HG03139 (cell line): Measurements from ENCODE around the gene UBASH3B.

ENCODE experiments used
- ATAC-seq: cut with Tn5 transposase; IDR thresholded peaks from one replicate; pipeline ENCODE4 v1.9.1; 2021; ENCODE audit not compliant: unreplicated experiment

The UBASH3B gene

DNA sequence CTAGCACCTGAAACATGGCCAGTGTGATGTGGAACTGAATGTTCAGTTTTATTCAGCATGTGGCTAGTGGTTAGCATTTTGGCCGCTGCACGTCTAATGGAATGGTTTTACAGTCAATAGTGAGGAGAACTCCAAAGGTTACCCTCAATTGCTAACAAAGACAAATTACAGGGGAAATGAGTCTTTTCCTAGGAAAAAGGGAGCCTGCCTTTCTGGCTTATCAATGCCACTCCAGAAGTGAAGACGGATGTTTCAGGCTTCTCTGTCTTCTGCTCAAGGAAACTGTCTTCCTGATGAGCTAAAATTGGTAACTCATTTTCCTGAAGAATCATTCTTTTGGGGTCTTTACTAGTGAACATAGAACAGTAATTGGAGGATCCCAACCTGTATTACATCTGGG, 98.5 kb downstream of the UBASH3B start:
- ATAC-seq = no peak

DNA sequence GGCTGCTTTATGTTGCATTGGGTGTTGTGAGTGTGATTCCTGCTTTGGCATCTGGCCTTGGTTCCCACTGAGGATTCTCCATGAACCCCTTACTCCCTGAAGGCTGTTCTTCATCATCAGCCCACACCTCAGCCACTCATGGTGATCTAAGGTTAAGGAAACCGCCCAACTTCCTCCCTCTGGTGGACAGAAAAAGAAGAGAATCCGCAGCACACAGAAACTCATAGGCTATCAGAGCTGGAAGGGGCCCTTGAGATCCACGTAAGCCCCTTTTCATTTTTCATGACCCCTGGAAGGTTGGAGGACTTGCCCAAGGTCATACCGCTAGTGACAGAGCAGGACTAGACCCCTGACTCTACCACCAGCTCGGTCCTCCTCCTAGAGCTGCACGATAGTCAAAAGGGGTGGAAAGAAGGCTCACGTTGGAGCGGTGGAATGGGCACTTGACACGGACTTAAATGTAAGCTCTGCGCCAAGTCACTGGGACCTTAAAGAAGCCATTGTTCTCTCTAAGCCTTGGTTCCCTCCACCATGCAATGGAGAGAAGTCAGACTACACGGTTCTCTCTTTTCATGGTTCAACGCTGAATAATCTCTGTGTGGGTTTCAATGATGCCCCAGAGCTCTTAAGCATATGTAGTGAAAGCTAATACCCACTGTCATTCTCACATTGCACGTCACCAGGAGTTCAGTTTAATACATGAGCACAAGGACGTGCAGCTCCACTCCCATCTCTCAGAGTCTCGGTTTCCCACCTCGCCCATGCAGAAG, 99.2 kb downstream of the UBASH3B start:
- ATAC-seq = no peak

DNA sequence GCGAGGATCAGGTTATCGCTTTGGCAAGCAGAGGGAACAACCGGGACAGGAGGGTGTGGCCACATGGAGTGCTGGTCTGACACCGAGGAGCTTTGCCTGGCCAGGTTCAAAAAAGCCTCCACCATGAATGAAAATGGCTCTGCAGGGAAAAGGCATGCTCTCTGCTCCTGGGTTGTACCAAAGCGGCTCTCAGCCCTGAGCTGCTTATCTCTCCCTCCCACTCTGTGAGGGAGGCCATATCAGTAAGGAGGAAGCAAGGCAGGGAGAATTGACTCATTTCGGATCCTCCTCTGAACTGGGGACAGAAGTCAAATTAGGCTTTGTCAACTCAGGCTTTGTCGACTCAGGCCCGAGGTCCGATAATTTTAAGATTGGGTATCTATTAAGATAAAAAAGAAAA, 99.9 kb downstream of the UBASH3B start:
- ATAC-seq = no peak

DNA sequence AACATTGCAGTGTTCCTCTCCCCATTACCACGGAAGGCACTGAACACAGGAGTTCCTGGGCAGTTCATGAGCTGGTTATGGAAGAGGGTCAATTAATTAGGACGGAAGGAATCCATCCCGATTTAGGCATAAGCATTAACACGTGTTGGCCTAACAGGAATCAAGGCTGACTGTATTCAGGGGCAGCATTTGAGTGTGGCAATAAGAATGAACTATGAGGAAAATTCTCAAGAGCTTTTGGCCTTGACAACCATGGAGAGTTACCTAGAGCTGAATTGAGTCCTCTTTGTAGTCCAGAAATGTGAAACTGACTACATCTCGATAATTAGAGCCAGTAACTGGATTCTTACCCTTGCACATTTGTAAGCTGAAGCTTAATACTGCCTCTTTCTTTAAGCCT, 100.4 kb downstream of the UBASH3B start:
- no peak for ATAC-seq

DNA sequence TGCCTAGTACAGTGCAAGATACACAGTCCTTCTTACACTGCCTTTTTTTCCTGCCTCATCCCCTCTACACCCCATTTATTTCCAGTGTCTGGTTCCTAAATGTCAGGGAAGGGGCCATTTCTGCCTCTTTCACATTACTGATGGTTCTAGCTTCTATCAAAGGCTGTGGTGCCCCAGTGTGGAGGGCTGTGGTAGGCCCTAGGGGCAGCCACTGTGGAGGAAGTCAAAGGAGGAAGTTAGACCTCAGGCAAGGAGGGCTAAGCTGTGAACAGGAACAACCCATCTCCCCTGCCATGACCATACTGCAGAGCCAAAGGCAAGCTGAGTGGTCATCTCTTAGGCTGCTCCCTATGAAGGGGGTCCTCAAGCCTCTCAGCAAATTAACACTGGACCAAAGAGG, 100.9 kb downstream of the UBASH3B start:
- peak; percentile 80 for ATAC-seq

DNA sequence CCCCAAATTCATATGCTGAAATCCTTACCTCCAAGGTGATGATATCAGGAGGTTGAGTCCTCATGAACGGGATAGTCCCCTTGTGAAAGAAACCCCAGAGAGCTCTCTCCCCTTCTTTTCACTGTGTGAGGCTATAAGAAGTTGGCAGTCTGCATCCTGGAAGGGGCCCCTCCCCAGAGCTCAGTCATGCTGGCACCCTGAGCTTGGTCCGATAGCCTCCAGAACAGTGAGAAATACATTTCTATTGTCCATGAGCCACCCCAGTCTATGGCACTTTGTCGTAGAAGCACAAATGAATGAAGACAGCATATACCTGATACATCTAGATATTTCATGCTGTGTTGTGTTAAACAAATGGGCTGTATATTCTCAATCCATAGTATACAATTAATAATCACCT, 101.7 kb downstream of the UBASH3B start:
- no peak for ATAC-seq

DNA sequence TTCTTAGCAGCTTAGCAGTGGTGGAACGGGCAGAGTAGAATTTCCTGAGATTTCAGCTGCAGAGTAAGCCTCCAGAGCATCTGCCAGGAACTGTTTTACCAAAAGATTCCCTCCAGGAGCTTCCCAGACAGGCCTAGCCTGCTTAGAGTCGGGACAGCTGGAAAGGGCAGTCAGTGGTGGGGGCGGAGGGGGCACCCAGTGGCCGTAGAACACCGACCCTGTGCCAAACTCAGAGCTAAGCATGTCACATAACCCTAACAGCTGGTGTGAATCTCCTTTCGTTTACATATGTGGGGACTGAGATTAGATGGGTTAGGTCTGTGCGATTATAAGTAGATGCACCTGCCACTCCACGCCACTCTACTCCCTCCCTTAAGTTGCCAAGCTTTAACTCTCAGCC, 102.8 kb downstream of the UBASH3B start:
- ATAC-seq = no peak

DNA sequence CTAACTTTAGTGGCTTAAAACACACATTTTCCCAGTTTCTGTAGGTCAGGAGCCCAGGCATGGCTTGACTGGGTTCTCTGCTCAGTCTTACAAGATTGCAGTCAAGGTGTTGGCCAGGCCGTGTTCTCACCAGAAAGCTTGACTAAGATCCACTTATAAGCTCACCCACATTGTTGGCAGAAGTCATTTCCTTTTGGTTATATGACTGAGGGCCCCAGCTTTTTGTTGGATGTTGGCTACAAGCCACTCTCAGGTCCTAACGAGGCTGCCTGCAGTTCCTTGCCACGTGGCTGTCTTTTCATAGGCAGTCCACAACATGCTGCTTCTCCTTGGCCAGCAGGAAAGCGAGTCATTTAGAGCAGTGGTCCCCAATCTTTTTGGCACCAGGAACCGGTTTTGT, 103.5 kb downstream of the UBASH3B start:
- no peak for ATAC-seq

DNA sequence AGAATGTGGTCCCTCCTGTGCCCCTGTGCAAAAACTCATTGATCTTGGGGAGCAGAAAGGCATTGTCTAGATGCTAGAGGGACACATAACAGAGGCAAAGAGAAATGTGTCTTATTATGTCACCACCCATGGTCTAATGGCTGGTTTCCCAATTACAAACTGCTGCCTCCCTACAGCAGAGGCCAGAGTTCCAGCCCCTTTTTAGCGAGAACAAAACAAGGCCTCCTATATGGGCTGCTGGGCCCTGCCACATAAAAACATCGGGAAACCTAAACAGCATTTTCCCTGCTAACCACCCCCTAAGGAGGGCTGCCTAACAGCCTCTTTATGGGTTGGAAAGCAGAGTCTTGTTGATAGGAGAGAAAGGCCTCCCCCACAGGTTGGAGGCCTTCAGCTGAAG, 107.6 kb downstream of the UBASH3B start:
- no peak for ATAC-seq

DNA sequence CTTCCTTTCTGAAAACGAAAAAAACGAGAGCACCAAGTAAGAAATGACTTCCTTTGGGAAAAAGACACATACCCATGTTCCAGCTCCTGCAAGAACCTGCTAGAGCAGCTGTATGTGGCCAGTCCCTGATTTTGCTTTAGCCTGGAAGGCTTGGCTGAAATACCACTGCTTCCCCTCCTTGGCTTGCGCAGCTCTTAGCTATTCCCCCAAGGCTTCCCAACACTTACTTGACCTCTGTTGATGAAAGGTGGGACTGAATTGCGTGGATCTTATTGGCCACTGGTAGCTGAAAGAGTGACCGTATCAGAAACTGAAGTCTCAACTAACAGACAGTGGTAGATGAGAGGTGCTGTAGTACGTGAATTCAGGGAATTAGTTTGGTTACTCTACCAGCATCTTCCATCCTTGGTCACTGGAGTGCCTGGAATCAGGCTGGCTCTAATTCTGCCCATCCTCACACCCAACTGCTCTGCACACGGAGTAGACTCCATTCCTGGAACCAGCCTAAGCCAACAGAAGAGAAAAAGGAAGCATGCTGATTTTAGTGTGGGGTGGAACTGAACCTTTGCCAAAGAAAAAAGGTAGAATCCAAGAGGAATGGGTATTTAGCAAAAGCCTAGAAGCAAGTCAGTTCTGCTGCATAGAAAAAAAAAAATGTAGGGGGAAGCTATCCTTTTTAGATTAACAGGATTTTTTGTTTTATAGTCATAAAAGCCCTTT, 109.0 kb downstream of the UBASH3B start:
- ATAC-seq = no peak

DNA sequence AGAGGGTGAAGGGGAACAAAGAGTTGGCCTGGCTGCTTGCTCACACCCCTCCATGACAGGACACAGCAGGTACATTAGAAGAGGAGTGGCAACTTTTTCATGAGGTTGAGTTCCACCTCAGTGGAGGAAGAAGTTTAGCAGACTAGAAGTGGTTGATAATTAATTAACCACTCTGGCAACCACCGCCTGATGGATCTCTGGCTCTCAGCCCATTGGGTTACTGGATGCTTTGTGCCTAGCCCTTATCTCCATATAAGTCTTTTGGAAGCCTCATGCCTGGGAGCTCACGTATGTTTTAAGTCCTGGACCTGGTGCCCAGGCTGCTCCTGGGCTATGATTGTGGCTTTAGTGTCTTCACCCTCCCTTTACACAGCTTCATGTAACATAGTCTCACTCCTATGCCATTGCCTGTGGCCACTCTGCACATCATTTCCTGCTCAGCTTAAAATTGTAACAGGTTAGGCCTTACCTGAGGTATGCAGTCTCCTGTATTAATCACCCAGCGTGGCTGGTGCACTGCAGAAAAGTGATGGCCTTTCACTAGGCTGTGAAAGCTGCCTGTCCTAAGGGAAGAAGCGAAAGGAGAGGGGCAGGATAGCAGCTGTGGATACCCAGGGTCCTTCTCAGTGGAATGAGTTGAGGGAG, 110.1 kb downstream of the UBASH3B start:
- ATAC-seq = no peak

DNA sequence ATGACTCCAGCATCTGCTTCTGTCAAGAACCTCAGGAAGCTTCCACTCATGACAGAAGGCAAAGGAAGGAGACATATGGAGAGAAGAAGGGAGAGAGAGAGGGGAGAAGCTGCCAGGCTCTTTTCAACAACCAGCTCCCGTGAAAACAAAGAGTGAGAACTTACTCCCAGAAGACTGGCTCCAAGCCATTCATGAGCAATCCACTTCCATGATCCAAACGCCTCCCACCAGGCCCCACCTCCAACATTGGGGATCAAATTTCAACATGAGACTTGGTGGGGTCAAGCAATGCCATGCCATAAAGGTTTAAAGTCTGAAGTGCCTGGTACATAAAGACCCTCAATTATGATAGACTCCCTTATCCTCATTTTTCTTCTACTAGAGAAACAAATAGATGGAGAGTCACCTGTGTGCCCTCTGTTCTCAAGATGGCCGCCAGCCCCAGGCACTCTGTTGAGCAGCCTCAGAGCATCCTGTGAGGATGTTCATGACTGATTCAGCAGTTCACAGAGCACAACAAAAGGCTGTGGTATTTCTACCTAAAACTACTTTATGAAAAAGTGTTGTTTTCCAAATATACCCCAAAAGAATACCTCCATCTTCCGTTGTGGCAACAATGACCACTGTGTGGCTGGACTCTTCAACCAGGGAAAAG, 113.7 kb downstream of the UBASH3B start:
- ATAC-seq = no peak

DNA sequence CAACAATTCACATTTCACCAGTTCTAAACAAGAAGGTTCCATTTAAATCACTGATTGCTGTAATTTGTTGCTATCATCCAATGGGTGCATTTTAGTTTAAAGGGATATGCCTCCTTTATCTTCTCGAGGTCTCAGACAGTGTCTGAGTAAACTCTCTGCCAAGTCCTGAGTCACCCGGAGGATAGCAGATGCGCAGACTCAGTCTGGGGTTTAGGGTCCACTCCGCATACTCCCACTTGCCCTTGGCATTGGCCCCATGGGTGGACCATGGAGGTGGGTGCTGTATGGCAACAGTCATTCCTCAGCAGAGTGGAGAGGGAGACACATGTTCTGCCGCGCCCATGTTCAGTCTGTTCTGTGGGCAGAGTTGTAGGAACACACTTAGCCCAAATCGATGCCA, 117.4 kb downstream of the UBASH3B start:
- no peak for ATAC-seq

DNA sequence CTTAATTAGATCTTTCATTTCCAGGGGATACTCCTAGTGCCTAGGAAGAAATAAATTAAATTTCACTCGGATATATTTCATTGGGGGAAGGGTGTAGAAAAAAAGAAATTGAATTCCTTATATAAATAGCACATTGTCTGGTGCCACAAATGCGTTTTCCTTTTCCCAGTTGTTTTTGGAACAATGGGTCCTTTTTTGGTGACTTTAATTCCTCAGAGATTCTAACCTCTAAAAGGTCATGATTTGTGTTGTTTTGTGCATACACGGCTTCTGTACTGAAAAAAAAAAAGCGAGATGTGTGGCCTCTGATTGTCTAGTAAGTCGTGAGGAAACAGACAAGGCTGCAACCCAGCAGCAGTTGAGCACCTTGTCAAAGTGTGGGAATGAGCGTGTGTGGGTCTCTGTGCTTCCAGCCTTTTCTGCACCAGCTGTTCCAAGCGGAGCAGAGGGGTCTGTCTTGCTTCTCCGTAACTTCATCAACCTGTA, 118.3 kb downstream of the UBASH3B start:
- ATAC-seq = no peak

DNA sequence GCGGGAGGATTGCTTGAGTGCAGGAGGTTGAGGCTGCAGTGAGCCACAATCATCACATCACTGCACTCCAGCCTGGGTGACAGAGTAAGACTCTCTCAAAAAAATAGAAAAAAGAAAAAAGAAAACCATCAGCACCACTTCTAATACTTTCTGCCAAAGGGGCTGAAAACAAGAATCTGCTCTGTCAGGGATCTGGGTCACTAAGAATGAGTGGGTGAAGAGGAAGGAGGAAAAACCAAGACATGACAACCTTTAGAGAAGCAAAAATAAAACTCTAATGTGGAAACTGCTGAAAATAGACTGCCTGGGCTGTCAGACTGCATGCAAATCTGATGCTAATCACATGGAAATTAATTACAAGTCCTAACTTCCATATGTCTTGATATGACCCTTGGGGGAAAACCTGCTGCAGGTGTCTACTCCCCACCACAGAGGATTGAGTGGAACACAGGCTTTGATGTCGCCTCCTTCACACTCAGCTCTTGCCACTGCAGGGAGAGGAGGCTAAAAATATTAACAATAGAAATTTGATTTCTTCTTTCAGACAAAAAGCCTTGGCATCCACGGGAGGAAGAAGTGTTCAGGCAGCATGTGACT, 120.3 kb downstream of the UBASH3B start:
- ATAC-seq = no peak

DNA sequence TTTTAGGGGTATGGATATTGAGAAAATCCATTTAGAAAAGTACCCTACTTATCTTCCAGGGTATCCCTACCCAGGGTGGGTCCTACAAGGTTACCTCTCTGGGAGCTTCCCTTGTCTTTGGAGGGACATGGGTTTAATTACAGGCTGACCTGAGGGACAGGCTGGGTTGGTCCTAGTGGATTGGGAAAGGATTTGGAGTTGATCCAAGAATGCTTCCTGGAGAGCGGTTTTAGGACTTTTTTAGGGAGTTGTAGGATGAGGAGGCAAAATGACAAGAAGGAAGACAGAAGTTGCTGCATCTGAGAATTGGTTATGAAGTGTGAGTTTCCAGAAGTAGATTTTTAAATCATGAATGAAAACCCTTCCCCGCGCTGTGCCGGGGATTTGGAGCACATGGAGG, 121.0 kb downstream of the UBASH3B start:
- ATAC-seq = no peak

DNA sequence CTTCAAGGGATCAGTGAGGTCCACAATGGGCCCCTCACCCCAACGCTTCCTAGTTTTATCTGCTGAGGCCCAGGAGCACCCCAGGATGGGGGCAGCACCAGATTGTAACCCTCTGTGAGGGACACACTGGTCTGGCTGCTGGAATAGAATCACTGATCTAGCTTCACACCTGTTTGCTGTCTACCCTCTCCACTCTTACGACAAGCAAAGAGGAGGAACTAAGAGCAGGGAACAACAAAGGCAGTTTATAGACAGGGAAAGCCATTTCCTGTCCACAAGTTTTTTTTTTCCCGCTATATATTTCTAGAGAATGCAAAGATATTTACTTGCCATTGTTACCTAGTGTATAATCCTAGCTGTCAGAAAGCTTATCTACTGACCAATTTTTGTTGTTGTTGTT, 121.8 kb downstream of the UBASH3B start:
- ATAC-seq = no peak

DNA sequence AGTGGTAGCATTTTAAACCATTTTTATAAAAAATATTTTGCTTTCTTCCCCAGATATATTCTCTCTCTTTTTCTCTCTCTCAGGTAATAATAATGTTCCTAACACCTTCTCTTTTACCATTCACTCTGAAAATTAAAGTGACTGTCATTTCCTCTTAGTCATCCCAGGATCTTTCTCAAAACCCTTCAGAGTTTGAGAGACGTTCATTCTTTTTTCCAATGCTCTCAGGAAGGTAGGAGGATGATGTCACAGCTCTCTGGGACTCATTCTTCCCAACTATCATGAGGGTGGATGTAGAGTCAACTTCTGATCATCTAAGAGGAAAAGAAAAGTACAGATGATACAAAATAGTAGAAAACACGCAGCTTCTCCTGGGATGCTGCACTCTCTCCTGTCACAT, 122.6 kb downstream of the UBASH3B start:
- no peak for ATAC-seq

DNA sequence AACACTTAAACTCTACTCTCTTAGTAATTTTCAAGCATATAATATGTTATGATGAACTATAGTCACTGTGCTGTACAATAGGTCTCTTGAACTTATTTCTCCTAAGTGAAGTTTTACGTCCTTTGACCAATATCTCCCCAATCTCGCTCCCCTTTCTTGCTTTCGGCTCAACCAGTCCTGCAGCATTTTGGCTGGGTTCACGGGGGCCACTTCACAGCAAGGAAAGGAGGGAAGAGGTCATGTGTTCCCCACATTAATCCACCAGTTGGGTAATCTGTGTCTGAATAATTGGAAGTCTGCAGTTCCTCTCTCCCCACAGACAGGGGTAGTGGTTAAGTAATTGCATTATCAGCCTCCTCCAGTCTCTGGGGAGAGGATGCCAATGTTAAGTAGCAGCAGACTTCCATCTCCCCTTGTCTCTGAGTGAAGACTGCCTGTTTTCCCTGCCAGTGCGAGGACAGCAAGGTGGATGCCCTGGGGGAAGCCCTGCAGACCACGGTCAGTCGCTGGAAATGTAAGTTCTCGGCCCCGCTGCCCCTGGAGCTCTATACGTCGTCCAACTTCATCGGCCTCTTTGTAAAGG, 123.6 kb downstream of the UBASH3B start:
- ATAC-seq = no peak

DNA sequence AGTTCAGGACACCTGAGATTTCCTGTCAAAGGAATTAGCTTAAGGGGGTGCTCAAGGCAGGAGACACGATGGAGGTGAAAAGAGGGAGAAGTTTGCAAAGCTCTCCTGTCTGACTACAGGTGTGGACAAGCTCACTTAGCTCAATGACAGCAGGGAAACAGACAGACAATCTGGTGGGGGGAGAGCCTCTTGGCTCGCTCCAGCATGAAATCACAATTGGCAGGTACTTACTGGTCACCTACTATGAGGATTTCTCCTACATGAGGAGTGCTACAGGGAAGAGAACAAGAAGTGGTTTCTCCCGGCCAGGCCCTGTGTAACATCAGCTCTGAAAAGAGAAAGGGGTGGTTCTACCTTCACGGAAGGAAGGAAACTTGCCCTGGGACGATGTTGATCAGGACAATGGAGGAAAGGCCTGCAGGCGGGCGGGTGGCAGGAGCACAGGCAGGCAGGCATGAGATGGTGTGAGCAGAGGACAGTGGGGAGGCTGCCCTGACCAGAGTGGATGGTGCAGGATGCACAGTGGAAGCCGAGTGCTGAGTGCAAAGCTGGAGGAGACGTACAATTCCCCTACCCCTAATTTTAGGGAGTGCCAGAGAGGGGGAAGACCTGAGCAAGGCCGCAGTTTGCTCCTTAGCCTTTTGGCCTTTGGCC, 124.9 kb downstream of the UBASH3B start:
- no peak for ATAC-seq
